DND-41 (cell line): Measurements from ENCODE around the gene SHISA9.

ENCODE experiments used
- ATAC-seq: fragments of 200-7000 bp; cut with Tn5 transposase; 3 replicates; pipeline ENCODE4 v1.9.1; 2021; ENCODE audit warnings: low read depth; ENCODE audit not compliant: insufficient read depth
- DNase-seq: peaks from one replicate; pipeline ENCODE4 v3.0.0-alpha.2; 2020
- H2AFZ ChIP-seq: 2 replicates; pipeline ENCODE4 v1.6.0; 2012; ENCODE audit warnings: low read depth, low read length
- H3K27ac ChIP-seq: 2 replicates; pipeline ENCODE4 v1.5.1; 2012; ENCODE audit warnings: low read length, inconsistent platforms
- H3K27me3 ChIP-seq: fragments of 200-600 bp; sonication (generic); 2 replicates; pipeline ENCODE4 v1.6.0; 2012; ENCODE audit warnings: low read length, mild to moderate bottlenecking, inconsistent platforms; ENCODE audit not compliant: insufficient read depth, poor library complexity
- H3K36me3 ChIP-seq: 2 replicates; pipeline ENCODE4 v1.5.1; 2012; ENCODE audit warnings: low read length, inconsistent platforms; ENCODE audit not compliant: insufficient read depth
- H3K4me1 ChIP-seq: 2 replicates; pipeline ENCODE4 v1.5.1; 2012; ENCODE audit warnings: mild to moderate bottlenecking, low read length; ENCODE audit not compliant: insufficient read depth
- H3K4me2 ChIP-seq: 2 replicates; pipeline ENCODE4 v1.6.0; 2012; ENCODE audit warnings: mild to moderate bottlenecking, moderate library complexity, low read length, inconsistent platforms; ENCODE audit not compliant: insufficient read depth
- H3K4me3 ChIP-seq, 2 experiments: fragments of 200-600 bp in 1 of 2; shearing (Covaris generic) in 1 of 2; 2 replicates each; pipeline ENCODE4 v1.5.1; 2012 to 2016; ENCODE audit warnings: inconsistent platforms in 2 of 2, low read length in 2 of 2, mild to moderate bottlenecking in 2 of 2, low read depth in 1 of 2, moderate library complexity in 1 of 2
- H3K79me2 ChIP-seq: 2 replicates; pipeline ENCODE4 v1.6.0; 2012; ENCODE audit warnings: low read length, inconsistent platforms; ENCODE audit not compliant: insufficient read depth
- H3K9ac ChIP-seq: 2 replicates; pipeline ENCODE4 v1.6.0; 2012; ENCODE audit warnings: low read depth, mild to moderate bottlenecking, inconsistent platforms, low read length, moderate library complexity
- H3K9me3 ChIP-seq: 2 replicates; pipeline ENCODE4 v1.5.1; 2012; ENCODE audit warnings: low read length, moderate library complexity, mild to moderate bottlenecking, inconsistent platforms; ENCODE audit not compliant: insufficient read depth, severe bottlenecking
- H4K20me1 ChIP-seq: 2 replicates; pipeline ENCODE4 v1.6.0; 2012; ENCODE audit warnings: low read length; ENCODE audit not compliant: insufficient read depth
- EZH2 ChIP-seq: IDR thresholded peaks from 3 replicates; pipeline ENCODE4 v1.6.1; 2012; ENCODE audit warnings: borderline replicate concordance, low read depth, mild to moderate bottlenecking, moderate library complexity, low read length, inconsistent platforms; ENCODE audit not compliant: severe bottlenecking
- TF ChIP-seq, protein P1 (sequence below): IDR thresholded peaks from 2 replicates; pipeline ENCODE4 v1.5.1; 2012; ENCODE audit warnings: borderline replicate concordance, low read length, moderate library complexity, mild to moderate bottlenecking; ENCODE audit not compliant: poor library complexity, severe bottlenecking; ENCODE audit errors: extremely low read depth

SHISA9 gene

DNA sequence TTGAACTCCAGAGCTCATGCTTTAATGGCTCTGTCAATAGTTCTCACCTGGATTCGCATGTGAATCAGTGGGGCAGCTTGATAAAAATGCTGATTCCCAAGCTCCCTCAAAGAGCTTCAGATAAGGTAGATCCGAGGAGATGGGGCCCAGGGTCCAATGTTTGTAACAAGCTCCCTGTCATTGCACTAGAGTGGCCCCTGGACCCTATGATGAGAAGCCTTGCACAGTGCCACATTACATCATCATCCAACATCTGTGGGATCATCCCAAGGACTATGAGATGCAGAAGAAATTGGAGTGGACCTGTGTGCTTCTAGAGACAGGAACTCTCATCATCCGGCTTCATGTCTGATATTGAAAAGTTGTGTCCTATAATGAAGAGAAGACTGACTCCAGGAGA lies 340.8 kb downstream of the SHISA9 start:
- H3K27ac ChIP-seq: no peak overlapping the region
- ATAC-seq (no peak), DNase-seq (no peak)
- no peaks in the 10 kb centered on the region for H3K4me1 ChIP-seq
- no peaks in the 10 kb centered on the region for H3K27me3 ChIP-seq
- H3K36me3 ChIP-seq: no peaks in the 10 kb centered on the region
- no peak overlapping the region for H3K9ac ChIP-seq
- H2AFZ ChIP-seq: no peak overlapping the region
- no peak overlapping the region for H3K4me3 ChIP-seq
- TF ChIP-seq EZH2: no peak
- TF ChIP-seq, protein P1, sequence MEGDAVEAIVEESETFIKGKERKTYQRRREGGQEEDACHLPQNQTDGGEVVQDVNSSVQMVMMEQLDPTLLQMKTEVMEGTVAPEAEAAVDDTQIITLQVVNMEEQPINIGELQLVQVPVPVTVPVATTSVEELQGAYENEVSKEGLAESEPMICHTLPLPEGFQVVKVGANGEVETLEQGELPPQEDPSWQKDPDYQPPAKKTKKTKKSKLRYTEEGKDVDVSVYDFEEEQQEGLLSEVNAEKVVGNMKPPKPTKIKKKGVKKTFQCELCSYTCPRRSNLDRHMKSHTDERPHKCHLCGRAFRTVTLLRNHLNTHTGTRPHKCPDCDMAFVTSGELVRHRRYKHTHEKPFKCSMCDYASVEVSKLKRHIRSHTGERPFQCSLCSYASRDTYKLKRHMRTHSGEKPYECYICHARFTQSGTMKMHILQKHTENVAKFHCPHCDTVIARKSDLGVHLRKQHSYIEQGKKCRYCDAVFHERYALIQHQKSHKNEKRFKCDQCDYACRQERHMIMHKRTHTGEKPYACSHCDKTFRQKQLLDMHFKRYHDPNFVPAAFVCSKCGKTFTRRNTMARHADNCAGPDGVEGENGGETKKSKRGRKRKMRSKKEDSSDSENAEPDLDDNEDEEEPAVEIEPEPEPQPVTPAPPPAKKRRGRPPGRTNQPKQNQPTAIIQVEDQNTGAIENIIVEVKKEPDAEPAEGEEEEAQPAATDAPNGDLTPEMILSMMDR: no peak
- no peak overlapping the region for H3K4me2 ChIP-seq
- H3K79me2 ChIP-seq: no peaks in the 10 kb centered on the region
- H4K20me1 ChIP-seq: no peaks in the 10 kb centered on the region
- no peaks in the 10 kb centered on the region for H3K9me3 ChIP-seq

DNA sequence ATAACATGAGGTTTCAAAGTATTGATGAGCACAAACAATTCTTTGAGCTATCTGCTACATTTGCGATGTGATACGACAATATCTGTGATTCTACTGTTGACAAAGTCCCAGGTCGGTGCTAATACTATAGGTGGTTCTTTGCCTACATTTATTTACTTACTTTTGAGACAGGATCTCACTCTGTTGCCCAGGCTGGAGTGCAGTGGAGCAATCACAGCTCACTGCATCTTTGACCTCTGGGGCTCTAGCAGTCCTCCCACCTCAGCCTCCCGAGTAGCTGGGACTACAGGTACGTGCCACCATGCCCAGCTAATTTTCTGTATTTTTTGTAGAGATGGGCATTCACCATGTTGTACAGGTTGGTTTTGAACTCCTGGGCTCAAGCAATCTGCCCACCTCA lies 343.4 kb downstream of the SHISA9 start:
- Histone ChIP-seq H3K27me3 (no peaks in the 10 kb centered on the region), H3K4me3 (no peak overlapping the region)
- ATAC-seq: no peak

DNA sequence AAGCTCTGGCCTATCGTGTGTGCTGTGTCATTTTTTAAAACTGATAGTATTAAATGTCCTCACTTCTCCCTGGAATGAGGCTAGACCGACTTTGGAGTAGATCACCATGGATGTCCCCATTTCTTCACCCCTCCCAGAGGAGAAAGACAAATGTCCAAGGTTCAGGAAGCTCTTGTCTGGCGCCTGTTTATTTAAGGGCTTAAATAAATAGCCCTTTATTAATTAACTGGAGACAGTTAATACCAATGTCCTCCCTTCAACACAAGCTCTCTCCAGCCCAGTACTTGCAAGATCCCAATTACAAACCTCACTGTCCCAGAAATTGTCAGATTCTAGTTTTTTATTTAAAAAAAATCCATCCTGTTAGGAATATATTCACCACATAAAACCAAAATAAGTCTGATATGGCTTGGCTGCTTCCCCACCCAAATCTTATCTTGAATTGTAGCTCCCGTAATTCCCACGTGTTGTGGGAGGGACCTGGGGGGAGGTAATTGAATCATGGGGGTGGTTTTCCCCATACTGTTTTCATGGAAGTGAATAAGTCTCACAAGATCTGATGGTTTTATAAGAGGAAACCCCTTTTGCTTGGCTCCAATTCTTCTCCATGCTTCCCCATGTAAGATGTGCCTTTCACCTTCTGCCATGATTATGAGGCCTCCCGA lies 344.4 kb downstream of the SHISA9 start:
- no peaks in the 10 kb centered on the region for H3K9me3 ChIP-seq
- no peaks in the 10 kb centered on the region for H3K36me3 ChIP-seq
- H3K4me1 ChIP-seq: no peaks in the 10 kb centered on the region
- no peaks in the 10 kb centered on the region for H4K20me1 ChIP-seq
- no peaks in the 10 kb centered on the region for H3K79me2 ChIP-seq
- no peak overlapping the region for H2AFZ ChIP-seq
- no peak overlapping the region for H3K9ac ChIP-seq
- no peak overlapping the region for H3K4me3 ChIP-seq
- no peaks in the 10 kb centered on the region for H3K27me3 ChIP-seq
- H3K27ac ChIP-seq: no peak overlapping the region
- no peak for TF ChIP-seq EZH2
- TF ChIP-seq, protein P1: no peak
- H3K4me2 ChIP-seq: no peak overlapping the region
- no peak for ATAC-seq
- no peak for DNase-seq

More for the DNA sequence above, 343.4 kb downstream of the SHISA9 start:
- H3K9ac ChIP-seq: no peak overlapping the region
- H3K4me1 ChIP-seq: no peaks in the 10 kb centered on the region
- no peak overlapping the region for H3K27ac ChIP-seq
- H3K79me2 ChIP-seq: no peaks in the 10 kb centered on the region
- DNase-seq: no peak
- no peaks in the 10 kb centered on the region for H3K36me3 ChIP-seq
- H3K9me3 ChIP-seq: no peaks in the 10 kb centered on the region
- H4K20me1 ChIP-seq: no peaks in the 10 kb centered on the region
- no peak overlapping the region for H2AFZ ChIP-seq
- H3K4me2 ChIP-seq: no peak overlapping the region
- TF ChIP-seq, protein P1: no peak
- TF ChIP-seq EZH2: no peak
